ENCODE measurements around the gene OR6V1. TPM values are rescaled to one million over a fixed set of nuclear protein-coding genes. Genes with fewer than 3 reads are reported as not detected.

The OR6V1 gene
- total RNA-seq (not detected), polyA plus RNA-seq (not detected)
- long read RNA-seq, donor 1 = 0 reads
- long read RNA-seq, donor 2 = 0 reads

DNA sequence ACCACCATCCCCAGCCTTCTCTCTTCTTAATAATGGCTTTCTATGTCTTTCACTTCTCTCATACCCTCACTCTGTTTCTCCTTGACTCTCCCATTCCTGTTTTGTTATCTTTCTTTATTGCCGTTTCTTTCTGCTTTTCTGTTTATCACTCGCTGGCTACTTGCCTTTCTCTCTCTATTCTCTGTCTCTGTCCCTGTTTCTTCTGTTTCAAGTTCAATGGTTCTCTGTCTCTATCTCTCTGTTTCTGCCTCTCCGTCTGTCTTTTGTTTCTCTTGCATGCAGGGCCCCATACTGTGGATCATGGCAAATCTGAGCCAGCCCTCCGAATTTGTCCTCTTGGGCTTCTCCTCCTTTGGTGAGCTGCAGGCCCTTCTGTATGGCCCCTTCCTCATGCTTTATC is at the start of gene OR6V1:
Gene OR6V1, plus strand, starts transcription at position 301 of the 400 bp plus-strand sequence. Its CDS starts 0 bp downstream, at position 301.
- DNase-seq (no peak), ATAC-seq (no peak)
- Histone ChIP-seq H3K27ac (no peak within 1 kb of the TSS), H3K9me3 (no peaks in the 10 kb centered on the region), H3K27me3 (ENCODE audit: insufficient read depth in 3 of 3, low read length in 2 of 3) (peaks cover 0 to 3% (median 0%) of the 10 kb centered on the region in 3 donors), H3K4me3 (no peak within 1 kb of the TSS), H3K36me3 (ENCODE audit: insufficient read depth in 1 of 2, low read depth in 1 of 2) (no peaks in the 10 kb centered on the region), H3K4me1 (no peaks in the 10 kb centered on the region)
- 89 to 98% (median 91%) methylated on average over 4 of the region's 4 CpGs for WGBS, 3 donors
- intact Hi-C loops (cut with DNase I) = no loop called here
- TF ChIP-seq, protein P1, sequence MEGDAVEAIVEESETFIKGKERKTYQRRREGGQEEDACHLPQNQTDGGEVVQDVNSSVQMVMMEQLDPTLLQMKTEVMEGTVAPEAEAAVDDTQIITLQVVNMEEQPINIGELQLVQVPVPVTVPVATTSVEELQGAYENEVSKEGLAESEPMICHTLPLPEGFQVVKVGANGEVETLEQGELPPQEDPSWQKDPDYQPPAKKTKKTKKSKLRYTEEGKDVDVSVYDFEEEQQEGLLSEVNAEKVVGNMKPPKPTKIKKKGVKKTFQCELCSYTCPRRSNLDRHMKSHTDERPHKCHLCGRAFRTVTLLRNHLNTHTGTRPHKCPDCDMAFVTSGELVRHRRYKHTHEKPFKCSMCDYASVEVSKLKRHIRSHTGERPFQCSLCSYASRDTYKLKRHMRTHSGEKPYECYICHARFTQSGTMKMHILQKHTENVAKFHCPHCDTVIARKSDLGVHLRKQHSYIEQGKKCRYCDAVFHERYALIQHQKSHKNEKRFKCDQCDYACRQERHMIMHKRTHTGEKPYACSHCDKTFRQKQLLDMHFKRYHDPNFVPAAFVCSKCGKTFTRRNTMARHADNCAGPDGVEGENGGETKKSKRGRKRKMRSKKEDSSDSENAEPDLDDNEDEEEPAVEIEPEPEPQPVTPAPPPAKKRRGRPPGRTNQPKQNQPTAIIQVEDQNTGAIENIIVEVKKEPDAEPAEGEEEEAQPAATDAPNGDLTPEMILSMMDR (IDR thresholded peaks at IDR 0.05) = no peak

- TF ChIP-seq, protein P1 (IDR thresholded peaks at IDR 0.05) = no peak
- DNase-seq (no peak), ATAC-seq (no peak)
- H3K36me3 ChIP-seq (ENCODE audit: insufficient read depth in 1 of 2, low read depth in 1 of 2) = no peaks in the 10 kb centered on the region
- H3K27me3 ChIP-seq (ENCODE audit: insufficient read depth in 3 of 3, low read length in 2 of 3) = no peaks in the 10 kb centered on the region
- intact Hi-C loops (cut with DNase I) = loop anchor here (1.0 to 10.0 kb wide), 3 partner anchors 149 to 398 kb away; no protein-coding TSS in a partner anchor
- H3K4me3 ChIP-seq = peak overlapping the region; percentile 35
- WGBS, 3 donors = 85 to 89% (median 88%) methylated on average over 5 of the region's 5 CpGs
- no peak overlapping the region for H3K27ac ChIP-seq
- H3K9me3 ChIP-seq = no peaks in the 10 kb centered on the region
- H3K4me1 ChIP-seq = no peaks in the 10 kb centered on the region
Measured at GRCh38 chr7:143002898-143003297, 49.2 kb upstream of the OR6V1 start.

DNA sequence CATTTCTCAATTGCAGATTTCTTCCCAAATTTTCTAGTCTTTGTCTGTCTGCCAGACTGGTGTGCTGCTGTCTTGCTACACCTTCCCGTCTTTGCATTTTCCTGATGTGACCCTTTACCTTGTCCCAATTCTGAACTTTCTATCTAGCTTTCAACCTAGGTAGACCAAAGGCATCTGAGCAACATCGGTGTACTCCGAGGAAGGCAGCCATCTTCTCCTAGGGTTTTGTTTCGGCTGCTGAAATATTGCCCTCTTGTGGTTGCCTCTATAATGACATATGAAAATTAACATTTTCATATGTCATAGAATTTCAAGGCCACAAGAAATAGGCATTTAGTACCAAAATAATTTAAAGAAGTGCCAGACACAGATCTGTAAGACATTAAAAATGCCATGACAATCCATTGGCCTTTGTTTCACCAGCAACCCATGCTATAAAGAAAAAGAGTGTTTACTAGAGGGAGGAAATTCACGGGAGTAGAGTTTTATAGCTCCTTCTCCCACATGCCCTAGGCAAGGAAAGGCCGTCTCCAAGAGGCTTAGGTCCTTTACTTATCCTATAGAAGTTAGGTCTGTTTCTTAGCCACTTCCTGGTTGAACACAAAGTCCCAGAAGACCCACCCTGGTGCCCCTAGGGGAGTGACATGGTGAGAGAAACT is 48.6 kb upstream of the OR6V1 start:
- H3K4me3 ChIP-seq = peak overlapping the region; percentile 35
- H3K36me3 ChIP-seq (ENCODE audit: insufficient read depth in 1 of 2, low read depth in 1 of 2) = no peaks in the 10 kb centered on the region
- TF ChIP-seq, protein P1 (IDR thresholded peaks at IDR 0.05) = peak; percentile 70
- no peaks in the 10 kb centered on the region for H3K27me3 ChIP-seq (ENCODE audit: insufficient read depth in 3 of 3, low read length in 2 of 3)
- intact Hi-C loops (cut with DNase I) = loop anchor here (1.0 to 10.0 kb wide), 3 partner anchors 149 to 399 kb away; no protein-coding TSS in a partner anchor
- H3K9me3 ChIP-seq = no peaks in the 10 kb centered on the region
- DNase-seq = no peak
- no peak overlapping the region for H3K27ac ChIP-seq
- no peak for ATAC-seq
- H3K4me1 ChIP-seq = no peaks in the 10 kb centered on the region
- WGBS, 3 donors = 32 to 36% (median 34%) methylated on average over 6 of the region's 6 CpGs

- DNase-seq = no peak
- no peak for ATAC-seq
- intact Hi-C loops (cut with DNase I) = loop anchor here in 1 of 2 donors (10.0 kb wide), 1 partner anchor 401 kb away; no protein-coding TSS in a partner anchor
- TF ChIP-seq, protein P1 (IDR thresholded peaks at IDR 0.05) = no peak
- WGBS, 3 donors = 68 to 72% (median 70%) methylated on average over 6 of the region's 6 CpGs
- Histone ChIP-seq H3K36me3 (ENCODE audit: insufficient read depth in 1 of 2, low read depth in 1 of 2) (no peaks in the 10 kb centered on the region), H3K27me3 (ENCODE audit: insufficient read depth in 3 of 3, low read length in 2 of 3) (no peaks in the 10 kb centered on the region), H3K4me1 (no peaks in the 10 kb centered on the region), H3K9me3 (no peaks in the 10 kb centered on the region), H3K27ac (no peak overlapping the region), H3K4me3 (no peak overlapping the region)
Measured at GRCh38 chr7:143005632-143006260, 46.4 kb upstream of the OR6V1 start.
